K562 (cell line): Measurements from ENCODE around the gene VARS1. TPM values are rescaled to one million over a fixed set of nuclear protein-coding genes. Genes with fewer than 3 reads are reported as not detected.

ENCODE experiments used
- CTBP1 ChIP-seq: fragments of 450-650 bp; IDR thresholded peaks from 2 replicates; pipeline ENCODE4 v1.6.1; 2016; ENCODE audit warnings: borderline replicate concordance
- FOXA3 ChIP-seq, 2 experiments: fragments of 450-650 bp in 1 of 2; sonication (generic) in 1 of 2; formaldehyde crosslinking; IDR thresholded peaks in 1 of 2; conservative IDR thresholded peaks in 1 of 2; 2 replicates each; pipeline versions ENCODE4 v1.4.0 to v1.8.0; 2020 to 2022; ENCODE audit warnings: mild to moderate bottlenecking in 2 of 2, missing genetic modification reagents in 1 of 2
- HDAC1 ChIP-seq, 2 experiments: fragments of 450-650 bp; IDR thresholded peaks; 2 replicates each; pipeline ENCODE4 v1.6.1; 2016 to 2017; ENCODE audit warnings: inconsistent platforms in 1 of 2, mild to moderate bottlenecking in 1 of 2, moderate library complexity in 1 of 2
- MTA1 ChIP-seq: fragments of 450-650 bp; IDR thresholded peaks from 2 replicates; pipeline ENCODE4 v1.6.1; 2017; ENCODE audit warnings: borderline replicate concordance
- OTX1 ChIP-seq: fragments of 450-650 bp; formaldehyde crosslinking; IDR thresholded peaks from 2 replicates; pipeline ENCODE4 v1.4.0; 2022; ENCODE audit warnings: mild to moderate bottlenecking
- POLR2A ChIP-seq: fragments of 450-650 bp; conservative IDR thresholded peaks from 2 replicates; pipeline ENCODE4 v1.6.1; 2016
- SIN3A ChIP-seq, 2 experiments: fragments of 150-350 bp in 1 of 2; IDR thresholded peaks; 2 replicates each; pipeline ENCODE4 v1.6.1; 2011 to 2016; ENCODE audit warnings: borderline replicate concordance in 2 of 2, low read depth in 2 of 2, low read length in 2 of 2, mild to moderate bottlenecking in 2 of 2, moderate library complexity in 2 of 2; ENCODE audit not compliant: control insufficient read depth in 1 of 2
- ZNF146 ChIP-seq: IDR thresholded peaks from one replicate; pipeline ENCODE4 v1.6.1; 2018; ENCODE audit warnings: missing compliant biosample characterization; ENCODE audit not compliant: unreplicated experiment
- polyA plus RNA-seq, 8 experiments: library from polyadenylated mRNA; depleted of rRNA in 4 of 8; stranded (reverse) in 5 of 8; unstranded in 3 of 8; fragments of >200 nt; fragmentation: Nextera tagmentation in 2 of 8; fragmentation: Illumina TruSeq in 1 of 8; extraction: Ambion mirVana in 2 of 8; extraction: Trizol in 1 of 8; gene quantifications; 2 replicates each; pipeline versions ENCODE4 v1.2.1 to v1.2.3, GENCODE V29; 2011 to 2014; ENCODE audit warnings: inconsistent platforms in 1 of 8, missing spikeins in 1 of 8
- total RNA-seq, 7 experiments: library from RNA; depleted of rRNA in 6 of 7; stranded (reverse); fragments of >200 nt in 6 of 7; fragmentation: Illumina TruSeq in 2 of 7; extraction: Trizol in 2 of 7; gene quantifications; 2 replicates each; pipeline versions ENCODE4 v1.2.1 to v1.2.3, GENCODE V29; 2011 to 2021; ENCODE audit warnings: low replicate concordance in 1 of 7
- TF ChIP-seq, protein P1 (sequence below): fragments of 450-650 bp; formaldehyde crosslinking; IDR thresholded peaks from 2 replicates; pipeline ENCODE4 v1.4.0; 2022; ENCODE audit warnings: missing genetic modification characterization
- TF ChIP-seq, protein P2 (sequence below), 2 experiments: fragments of 450-650 bp; formaldehyde crosslinking in 1 of 2; IDR thresholded peaks; 2 replicates each; pipeline versions ENCODE4 v1.4.0 to v1.6.1; 2014 to 2020; ENCODE audit warnings: mild to moderate bottlenecking in 2 of 2, borderline replicate concordance in 1 of 2, low read depth in 1 of 2
- TF ChIP-seq, protein P3 (sequence below): fragments of 250-450 bp; sonication (Bioruptor Pico); IDR thresholded peaks from 2 replicates; pipeline ENCODE4 v1.4.0; 2020

The VARS1 gene
- total and polyA plus RNA-seq, 9 of the 15 experiments (the other 6 are each of a cell fraction or from before 2014, with no cell fraction given), result 2.9 to 488 (median 130) TPM

- TF ChIP-seq CTBP1 (no peak), POLR2A (no peak), MTA1 (no peak), HDAC1 (IDR thresholded peaks at IDR 0.05) (peak in 1 of 2 experiments; percentile 38; a peak in 2 of 4 replicates), SIN3A (IDR thresholded peaks at IDR 0.05; ENCODE audit: borderline replicate concordance in 2 of 2, control insufficient read depth in 1 of 2, low read depth in 2 of 2, low read length in 2 of 2) (peak; percentile 1 to 71; a peak in 2 of 4 replicates), FOXA3 (CRISPR knock-in tag; conservative IDR thresholded peaks at IDR 0.05 in 1 of 2, IDR thresholded peaks at IDR 0.05 in 1 of 2) (no peak), ZNF146 (CRISPR knock-in tag) (no peak), OTX1 (CRISPR knock-in tag) (peak; percentile 58; the same call in 1 of the 2 replicates)
- TF ChIP-seq, protein P1, sequence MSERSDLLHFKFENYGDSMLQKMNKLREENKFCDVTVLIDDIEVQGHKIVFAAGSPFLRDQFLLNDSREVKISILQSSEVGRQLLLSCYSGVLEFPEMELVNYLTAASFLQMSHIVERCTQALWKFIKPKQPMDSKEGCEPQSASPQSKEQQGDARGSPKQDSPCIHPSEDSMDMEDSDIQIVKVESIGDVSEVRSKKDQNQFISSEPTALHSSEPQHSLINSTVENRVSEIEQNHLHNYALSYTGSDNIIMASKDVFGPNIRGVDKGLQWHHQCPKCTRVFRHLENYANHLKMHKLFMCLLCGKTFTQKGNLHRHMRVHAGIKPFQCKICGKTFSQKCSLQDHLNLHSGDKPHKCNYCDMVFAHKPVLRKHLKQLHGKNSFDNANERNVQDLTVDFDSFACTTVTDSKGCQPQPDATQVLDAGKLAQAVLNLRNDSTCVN, result peak; percentile 73; the same call in 1 of the 2 replicates
- TF ChIP-seq, protein P2, sequence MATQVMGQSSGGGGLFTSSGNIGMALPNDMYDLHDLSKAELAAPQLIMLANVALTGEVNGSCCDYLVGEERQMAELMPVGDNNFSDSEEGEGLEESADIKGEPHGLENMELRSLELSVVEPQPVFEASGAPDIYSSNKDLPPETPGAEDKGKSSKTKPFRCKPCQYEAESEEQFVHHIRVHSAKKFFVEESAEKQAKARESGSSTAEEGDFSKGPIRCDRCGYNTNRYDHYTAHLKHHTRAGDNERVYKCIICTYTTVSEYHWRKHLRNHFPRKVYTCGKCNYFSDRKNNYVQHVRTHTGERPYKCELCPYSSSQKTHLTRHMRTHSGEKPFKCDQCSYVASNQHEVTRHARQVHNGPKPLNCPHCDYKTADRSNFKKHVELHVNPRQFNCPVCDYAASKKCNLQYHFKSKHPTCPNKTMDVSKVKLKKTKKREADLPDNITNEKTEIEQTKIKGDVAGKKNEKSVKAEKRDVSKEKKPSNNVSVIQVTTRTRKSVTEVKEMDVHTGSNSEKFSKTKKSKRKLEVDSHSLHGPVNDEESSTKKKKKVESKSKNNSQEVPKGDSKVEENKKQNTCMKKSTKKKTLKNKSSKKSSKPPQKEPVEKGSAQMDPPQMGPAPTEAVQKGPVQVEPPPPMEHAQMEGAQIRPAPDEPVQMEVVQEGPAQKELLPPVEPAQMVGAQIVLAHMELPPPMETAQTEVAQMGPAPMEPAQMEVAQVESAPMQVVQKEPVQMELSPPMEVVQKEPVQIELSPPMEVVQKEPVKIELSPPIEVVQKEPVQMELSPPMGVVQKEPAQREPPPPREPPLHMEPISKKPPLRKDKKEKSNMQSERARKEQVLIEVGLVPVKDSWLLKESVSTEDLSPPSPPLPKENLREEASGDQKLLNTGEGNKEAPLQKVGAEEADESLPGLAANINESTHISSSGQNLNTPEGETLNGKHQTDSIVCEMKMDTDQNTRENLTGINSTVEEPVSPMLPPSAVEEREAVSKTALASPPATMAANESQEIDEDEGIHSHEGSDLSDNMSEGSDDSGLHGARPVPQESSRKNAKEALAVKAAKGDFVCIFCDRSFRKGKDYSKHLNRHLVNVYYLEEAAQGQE (IDR thresholded peaks at IDR 0.05; ENCODE audit: borderline replicate concordance), result peak; percentile 74; the same call in 1 of the 2 replicates
- TF ChIP-seq, protein P2 (CRISPR knock-in tag; IDR thresholded peaks at IDR 0.05; ENCODE audit: low read depth), result 0 out of 2 replicates have a peak, but pooled peaks have one; percentile 60
- TF ChIP-seq, protein P3, sequence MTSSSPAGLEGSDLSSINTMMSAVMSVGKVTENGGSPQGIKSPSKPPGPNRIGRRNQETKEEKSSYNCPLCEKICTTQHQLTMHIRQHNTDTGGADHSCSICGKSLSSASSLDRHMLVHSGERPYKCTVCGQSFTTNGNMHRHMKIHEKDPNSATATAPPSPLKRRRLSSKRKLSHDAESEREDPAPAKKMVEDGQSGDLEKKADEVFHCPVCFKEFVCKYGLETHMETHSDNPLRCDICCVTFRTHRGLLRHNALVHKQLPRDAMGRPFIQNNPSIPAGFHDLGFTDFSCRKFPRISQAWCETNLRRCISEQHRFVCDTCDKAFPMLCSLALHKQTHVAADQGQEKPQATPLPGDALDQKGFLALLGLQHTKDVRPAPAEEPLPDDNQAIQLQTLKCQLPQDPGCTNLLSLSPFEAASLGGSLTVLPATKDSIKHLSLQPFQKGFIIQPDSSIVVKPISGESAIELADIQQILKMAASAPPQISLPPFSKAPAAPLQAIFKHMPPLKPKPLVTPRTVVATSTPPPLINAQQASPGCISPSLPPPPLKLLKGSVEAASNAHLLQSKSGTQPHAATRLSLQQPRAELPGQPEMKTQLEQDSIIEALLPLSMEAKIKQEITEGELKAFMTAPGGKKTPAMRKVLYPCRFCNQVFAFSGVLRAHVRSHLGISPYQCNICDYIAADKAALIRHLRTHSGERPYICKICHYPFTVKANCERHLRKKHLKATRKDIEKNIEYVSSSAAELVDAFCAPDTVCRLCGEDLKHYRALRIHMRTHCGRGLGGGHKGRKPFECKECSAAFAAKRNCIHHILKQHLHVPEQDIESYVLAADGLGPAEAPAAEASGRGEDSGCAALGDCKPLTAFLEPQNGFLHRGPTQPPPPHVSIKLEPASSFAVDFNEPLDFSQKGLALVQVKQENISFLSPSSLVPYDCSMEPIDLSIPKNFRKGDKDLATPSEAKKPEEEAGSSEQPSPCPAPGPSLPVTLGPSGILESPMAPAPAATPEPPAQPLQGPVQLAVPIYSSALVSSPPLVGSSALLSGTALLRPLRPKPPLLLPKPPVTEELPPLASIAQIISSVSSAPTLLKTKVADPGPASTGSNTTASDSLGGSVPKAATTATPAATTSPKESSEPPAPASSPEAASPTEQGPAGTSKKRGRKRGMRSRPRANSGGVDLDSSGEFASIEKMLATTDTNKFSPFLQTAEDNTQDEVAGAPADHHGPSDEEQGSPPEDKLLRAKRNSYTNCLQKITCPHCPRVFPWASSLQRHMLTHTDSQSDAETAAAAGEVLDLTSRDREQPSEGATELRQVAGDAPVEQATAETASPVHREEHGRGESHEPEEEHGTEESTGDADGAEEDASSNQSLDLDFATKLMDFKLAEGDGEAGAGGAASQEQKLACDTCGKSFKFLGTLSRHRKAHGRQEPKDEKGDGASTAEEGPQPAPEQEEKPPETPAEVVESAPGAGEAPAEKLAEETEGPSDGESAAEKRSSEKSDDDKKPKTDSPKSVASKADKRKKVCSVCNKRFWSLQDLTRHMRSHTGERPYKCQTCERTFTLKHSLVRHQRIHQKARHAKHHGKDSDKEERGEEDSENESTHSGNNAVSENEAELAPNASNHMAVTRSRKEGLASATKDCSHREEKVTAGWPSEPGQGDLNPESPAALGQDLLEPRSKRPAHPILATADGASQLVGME (CRISPR knock-in tag), result 0 out of 2 replicates have a peak, but pooled peaks have one; percentile 54
Measured at GRCh38 chr6:31829633-31830283, 34.2 kb upstream of the VARS1 start (continued).
